KBM-7 (cell line): Measurements from ENCODE around the gene PITPNB.
A peak's percentile ranks its signal among the peaks of the same experiment; 100 is the strongest.

Experiments used
- DNase-seq: peaks from one replicate; pipeline ENCODE4 v3.0.0-alpha.2; 2015
- in situ Hi-C: fragments of 300-500 bp; cut with MboI; formaldehyde crosslinking; loops from 2 replicates; pipeline ENCODE4 v1.14.3; 2020; ENCODE audit warnings: low sequenced_read_pairs, low pct_unique_long_range_greater_than_20kb, mixed read lengths

PITPNB gene

DNA sequence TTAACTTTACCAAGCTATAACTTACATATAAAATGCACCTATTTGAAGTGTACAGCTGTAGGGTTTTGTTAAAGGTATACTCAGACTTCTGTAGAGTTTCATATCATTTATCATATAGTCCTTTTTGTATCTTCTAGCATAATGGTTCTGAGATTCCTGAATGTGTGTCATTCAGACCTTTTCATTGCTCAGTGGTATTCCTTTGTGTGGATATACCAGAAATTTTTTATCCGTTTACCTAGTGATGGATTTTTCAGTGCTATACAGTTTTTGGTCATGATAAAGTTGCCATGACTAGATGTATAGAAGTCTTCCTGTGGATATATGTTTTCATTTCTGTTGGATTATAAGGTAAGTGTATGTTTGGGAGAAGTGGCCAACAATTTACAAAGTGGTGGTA, 6.3 kb upstream of the PITPNB start:
- in situ Hi-C loops, result no loop called here
- DNase-seq, result no peak

DNA sequence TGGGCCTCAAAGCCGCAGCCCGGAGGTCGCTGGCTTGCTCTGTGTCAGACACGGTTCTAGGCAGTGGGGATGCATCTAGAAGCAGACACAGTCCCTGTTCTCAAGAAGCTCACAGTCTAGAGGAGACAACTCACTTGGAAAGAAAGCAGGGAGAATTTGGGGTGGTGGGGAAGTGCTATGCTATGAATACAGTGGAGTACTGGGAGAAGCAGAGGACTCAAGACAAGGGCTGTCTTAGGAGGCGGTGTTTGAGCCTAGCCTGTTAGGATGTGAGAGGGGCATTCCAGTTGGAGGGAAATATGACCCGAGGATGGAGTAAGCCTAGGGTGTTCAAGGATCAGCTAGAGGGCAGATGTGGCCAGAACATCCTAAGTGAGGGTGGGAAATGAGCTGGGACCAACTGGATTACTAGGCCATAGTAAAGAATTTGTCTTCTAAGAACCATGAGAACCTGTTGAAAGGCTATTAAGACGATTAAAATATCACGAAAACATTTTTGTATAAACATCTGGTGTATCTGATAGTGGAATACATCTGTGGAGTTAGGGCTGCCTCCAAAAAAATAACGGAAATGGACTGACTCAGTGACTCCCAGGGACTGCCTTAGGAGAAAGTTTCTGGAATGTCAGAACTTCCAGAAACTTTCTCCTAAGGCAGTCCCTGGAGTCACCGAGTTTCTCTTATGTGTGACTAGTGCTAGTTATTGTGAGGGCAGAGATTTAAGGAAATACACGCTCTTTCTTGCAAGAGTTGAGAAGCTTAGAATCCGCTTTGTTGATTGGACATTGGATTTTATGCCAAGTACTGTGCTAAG, 1.1 kb upstream of the PITPNB start:
- no peak for DNase-seq
- in situ Hi-C loops, result no loop called here

DNA sequence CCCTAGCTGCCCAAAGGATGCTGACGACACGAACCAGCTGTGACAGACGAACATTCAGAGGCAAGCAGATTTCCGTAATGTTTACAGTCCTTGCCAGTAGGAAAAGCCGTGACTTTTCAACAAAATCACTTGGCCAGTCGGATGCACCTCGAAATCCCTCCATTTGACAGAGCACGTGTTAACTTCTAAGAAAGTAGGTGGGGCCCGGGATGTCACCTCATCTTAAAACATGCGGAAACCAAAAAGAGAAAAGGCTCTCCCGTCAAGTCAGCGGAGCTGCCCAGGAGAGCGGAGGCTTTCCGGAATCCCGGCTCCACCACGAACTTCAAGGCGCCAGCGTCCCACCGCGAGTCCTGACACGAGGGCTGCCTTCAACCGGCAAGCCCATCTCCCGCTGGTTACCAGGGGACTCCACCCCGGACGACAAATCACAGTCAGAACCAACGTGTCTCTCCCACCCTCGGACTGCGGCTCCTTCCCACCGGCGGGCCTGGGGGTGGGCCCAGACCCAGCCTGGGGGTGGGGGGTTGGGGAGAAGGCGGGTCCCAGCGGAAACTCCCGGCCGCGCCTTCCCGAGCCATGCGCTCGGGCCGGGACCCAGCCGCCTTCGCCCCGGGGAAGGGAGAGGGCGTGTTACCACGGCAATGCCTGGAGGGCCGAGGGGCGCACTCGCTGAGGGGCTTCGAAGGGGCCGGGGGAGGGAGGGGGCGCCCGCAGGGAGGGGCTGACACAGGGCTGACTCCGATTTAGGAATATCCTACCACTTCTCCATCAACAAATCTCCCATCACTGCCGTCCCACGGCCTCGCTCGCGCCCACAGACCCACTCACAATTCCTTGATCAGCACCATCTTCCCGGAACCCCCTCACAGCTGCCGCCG, 475 bp downstream of the PITPNB start:
- peak; percentile 61 for DNase-seq
- in situ Hi-C loops, result no loop called here

DNA sequence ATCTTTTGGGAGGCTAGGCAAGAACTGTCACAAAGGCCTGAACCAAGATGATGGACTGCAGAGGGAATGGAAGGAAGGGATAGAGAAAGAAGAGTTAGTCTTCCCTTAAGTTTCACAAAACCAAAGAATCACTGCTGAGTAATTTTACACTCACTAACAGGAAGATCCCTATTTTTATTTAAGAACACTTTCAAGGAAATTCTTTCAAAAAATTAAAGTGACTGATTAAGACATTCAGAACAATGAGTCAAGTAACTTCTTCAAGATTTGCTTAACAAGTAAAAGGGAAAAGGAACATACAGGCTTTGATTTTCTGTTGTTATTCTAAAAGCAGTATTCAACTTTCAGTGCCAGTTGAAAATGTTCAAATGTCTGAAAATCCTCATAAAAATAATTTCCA, 3.1 kb downstream of the PITPNB start:
- no peak for DNase-seq

DNA sequence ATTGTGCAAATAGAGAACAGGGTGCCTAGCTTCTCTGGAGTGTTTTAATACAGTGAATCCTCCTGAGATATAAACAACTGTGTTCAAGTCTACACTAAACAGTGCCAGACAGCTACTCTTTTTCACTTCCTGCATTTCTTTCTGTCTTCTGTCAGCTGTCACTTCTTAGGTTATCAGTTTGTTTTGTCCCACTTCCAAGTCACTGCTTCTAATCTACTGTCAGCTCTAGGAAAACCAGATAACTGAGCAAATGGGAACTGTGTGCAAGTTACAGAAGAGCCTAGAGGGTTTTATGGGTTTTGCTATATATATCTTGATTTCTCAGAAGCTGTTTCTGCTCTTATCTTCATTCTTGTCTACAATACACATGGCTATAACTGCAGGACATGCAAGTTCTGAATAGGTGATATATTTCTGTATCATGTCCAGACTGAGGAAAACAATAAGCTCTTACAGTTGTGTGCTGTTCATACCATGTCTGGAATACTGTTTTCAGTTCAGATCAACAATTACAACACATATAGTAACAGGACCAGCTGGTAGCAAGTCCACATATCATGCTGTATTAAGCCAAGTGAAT, 5.8 kb downstream of the PITPNB start:
- in situ Hi-C loops, result no loop called here
- peak; percentile 45 for DNase-seq

More for the DNA sequence above, 3.1 kb downstream of the PITPNB start:
- in situ Hi-C loops, result no loop called here

DNA sequence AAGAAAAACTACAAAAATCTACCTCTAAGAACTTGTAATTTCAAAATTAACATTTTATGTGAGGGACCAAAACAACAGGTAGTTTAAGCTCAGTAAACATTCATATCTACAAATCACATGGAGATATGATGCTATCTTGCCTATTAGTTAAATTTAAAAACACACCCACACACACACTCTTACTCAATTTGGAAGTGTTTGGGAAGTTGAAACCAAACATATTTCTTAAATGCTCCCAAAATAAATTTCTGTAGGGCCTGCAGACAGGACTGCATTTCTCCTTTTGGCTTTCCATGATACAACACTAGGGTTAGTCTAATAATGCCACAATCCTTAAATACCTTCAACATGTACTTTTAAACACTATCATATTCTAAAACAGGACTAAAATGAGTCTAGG, 7.0 kb downstream of the PITPNB start:
- in situ Hi-C loops, result no loop called here
- no peak for DNase-seq

DNA sequence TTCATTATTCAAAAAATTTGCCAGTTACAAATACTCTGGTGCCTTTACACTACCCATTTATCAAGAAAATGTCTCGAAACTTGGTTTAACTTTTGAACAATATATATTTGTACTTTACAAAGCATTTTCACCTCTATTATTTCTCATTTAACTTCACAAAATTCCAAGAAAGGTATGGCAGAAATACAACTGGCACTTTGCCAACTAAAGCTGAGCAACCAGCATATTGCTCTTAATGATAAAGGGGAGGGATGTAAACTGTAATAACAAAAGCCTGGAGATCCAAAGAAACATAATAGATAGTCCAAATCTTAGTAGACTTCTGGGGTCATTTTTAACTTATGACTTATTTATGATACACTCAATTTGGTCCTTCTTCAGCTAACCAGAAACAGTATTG, 7.7 kb downstream of the PITPNB start:
- no peak for DNase-seq
- in situ Hi-C loops, result no loop called here

DNA sequence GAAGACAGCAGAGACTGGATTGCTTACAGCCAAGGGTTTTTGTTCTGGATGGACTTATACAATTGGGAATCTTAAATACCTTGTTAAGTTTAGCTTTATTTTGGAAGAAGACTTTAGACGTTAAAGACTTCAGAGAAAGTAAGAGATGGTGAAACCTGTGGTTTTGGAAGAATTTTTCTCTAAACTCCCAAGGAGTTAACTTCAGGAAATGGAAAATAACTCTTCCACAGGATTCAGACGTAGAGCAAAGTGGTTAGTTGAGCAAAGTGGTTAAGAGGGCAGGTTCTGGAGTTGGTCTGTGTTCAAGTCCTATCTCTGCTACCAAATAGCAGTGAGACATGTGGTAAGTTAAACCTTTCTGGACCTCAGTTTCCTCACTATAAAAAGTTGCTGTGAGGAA, 12.8 kb downstream of the PITPNB start:
- in situ Hi-C loops, result no loop called here

DNA sequence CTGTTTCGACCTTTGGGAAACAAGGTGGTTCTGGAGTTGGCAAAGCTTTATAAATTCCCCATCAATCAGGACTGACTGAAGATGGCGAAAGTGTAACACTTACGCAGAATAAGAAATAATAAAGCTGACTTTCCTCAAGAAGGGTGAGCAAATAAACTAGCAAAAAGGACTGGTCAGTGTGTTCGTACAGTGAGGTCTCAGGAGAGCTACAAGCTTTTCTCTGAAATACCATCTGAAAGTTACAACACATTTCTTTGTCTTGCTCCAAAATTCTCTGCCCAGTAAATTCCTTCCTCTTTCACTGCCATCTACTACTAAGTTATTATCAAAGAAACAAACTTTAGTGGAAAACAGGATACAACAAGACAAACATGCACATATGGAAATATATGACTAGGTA, 13.4 kb downstream of the PITPNB start:
- in situ Hi-C loops, result no loop called here
- no peak for DNase-seq

More for the DNA sequence above, 12.8 kb downstream of the PITPNB start:
- DNase-seq, result no peak

DNA sequence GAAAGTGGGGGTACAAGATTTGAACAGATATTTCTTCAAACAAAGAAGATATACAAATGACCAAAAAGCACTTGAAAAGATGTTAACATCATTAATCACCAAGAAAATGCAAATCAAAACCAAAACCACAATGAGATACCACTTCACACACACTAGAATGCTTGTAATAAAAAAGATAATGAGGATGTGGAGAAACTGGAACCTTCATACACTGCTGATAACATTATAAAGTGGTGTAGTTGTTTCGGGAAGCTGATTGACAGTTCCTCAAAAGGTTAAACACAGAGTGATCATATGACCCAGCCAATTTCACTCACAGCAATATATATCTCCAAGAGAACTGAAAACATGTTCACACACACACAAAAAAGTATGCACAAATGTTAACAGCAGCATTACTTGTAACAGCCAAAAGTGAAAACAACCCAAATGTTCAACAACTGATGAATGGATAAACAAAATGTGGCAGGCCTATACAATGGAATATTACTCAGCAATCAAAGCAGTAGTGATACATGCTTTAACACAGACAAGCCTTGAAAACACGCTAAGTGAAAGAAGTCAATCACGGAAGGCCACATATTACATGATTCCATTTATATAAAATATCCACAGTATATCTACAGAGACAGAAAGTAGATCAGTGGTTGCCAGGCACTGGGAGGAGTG, 15.1 kb downstream of the PITPNB start:
- DNase-seq, result peak; percentile 32
- in situ Hi-C loops, result no loop called here

DNA sequence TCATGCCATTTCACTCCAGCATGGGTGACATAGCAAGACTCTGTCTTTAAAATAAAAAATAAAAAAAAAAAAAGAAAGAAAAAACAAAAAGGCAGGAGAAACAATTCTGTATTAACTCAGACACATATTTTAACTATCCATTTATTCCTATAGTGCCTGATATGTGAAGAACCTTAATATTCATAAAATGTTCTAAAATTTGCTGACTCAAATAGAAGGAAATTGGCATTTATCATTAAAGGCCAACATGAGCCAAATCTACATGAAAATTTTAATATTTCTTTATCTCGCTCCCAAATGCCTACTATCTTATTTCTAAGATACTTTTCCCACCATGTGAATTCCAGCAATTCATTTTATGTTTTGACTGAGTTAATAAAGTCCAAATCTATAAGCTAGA, 18.9 kb downstream of the PITPNB start:
- no peak for DNase-seq
- in situ Hi-C loops, result no loop called here

DNA sequence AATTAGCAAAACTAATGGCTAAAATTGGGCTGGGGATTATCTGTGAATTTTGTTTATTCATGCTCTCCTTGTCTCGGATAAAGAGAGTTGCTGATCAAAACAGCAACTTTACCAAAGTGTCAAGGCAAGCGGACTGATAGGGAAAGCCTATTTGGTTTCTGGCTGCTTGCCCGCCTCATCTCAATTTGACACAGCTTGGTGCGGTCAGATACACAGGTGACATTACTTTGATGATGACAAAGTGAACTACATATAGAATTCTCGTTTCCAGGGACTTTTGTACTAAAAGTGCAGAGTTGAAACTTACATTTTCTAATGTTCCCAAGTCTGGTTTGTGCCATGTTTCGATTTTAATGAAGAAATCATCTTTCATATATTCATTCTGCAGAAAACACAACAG, 22.8 kb downstream of the PITPNB start:
- no peak for DNase-seq
- in situ Hi-C loops, result loop anchor here (25.0 kb wide), 1 partner anchor 691 kb away; no protein-coding TSS in a partner anchor

DNA sequence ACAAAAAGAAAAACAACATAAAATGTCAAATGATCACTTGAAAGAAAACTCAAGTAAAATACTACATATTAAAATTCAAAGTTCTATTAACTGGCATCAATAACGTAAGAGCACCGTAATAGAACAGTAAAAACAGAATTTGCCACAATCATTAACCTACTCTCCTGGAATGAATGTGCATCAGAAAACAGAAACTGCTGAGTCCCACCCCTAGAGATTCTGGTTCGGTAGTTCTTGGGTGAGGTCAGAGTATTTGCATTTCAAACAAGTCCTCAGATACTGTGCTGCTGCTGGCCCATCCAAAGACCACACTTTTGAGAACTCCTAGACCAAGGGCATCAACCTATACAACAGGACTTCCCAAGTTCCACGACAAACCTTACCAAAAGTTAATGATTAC, 23.5 kb downstream of the PITPNB start:
- in situ Hi-C loops, result loop anchor here (25.0 kb wide), 1 partner anchor 692 kb away; no protein-coding TSS in a partner anchor
- DNase-seq, result no peak

DNA sequence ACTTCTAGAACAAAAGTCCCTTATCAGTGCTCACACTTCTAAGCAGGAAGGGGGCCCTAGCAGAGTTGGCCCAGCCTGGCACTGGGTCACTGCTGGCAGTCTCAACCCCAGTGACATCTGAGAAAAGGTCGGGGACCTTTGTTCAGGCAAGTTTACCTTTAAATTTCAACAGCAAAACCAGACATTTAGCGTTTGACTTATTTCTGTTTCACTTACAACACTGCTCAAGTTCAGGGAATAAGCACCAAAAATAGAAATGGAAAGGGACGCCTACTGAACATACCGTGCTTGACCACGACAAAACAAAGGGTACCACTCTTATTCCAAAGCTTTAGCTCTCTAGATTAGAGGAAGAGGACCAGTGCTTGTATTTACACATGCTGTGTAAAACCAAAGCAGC, 26.2 kb downstream of the PITPNB start:
- in situ Hi-C loops, result loop anchor here (25.0 kb wide), 1 partner anchor 694 kb away; no protein-coding TSS in a partner anchor
- DNase-seq, result no peak

DNA sequence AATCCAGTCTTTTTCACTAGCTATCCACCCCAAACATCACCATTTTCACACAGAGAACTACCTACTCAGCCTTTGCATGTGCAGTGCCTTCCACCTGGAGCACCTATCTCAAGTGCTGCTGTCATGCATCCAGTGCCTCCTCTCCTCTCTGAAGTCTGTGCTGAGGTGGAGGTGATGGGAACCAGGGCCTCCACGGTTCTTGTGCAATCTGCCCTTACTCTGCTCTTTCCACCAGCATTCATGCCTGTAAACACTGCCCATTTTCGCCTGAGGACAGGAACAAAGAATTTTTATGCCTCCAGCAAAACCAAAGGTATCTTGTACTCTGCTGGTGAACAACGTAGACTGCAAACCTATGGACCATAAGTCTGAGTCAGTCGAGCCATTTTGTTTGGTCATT, 27.0 kb downstream of the PITPNB start:
- in situ Hi-C loops, result loop anchor here (25.0 kb wide), 1 partner anchor 695 kb away; no protein-coding TSS in a partner anchor
- DNase-seq, result no peak

DNA sequence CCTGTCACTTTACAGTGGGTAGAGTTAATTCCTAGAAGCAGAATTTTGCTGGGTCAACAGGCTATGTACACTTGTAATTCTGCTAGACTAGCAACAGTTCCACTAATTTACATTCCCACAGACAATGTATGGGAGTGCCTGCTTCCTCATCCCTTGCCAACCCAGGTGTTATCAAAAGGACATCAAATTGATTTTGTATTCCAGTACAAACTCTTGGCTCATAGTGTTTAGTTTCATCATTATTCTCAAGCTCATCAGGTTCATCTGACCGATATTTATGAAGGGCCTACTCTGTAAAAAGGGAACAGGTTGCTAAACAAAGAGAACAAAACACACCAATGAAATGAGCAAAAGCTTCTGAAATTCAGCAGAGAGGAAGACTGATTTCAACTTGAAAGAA, 30.7 kb downstream of the PITPNB start:
- in situ Hi-C loops, result loop anchor here (25.0 kb wide), 1 partner anchor 699 kb away; no protein-coding TSS in a partner anchor

DNA sequence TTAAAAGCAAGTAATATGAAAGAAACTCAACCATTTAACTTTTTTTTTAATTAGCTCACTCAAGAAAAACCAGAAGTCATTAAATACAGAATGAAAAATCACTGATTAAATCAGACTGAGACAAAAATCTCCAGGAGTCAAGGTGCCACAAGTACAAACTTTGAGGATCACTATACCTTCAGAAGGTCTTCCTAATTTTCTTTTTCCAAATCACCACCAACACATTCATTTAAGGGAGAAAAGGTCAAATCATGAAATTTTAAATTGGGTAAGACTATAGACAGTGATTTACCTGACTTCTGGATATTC, 32.3 kb downstream of the PITPNB start:
- in situ Hi-C loops, result loop anchor here (25.0 kb wide), 1 partner anchor 701 kb away; no protein-coding TSS in a partner anchor
- DNase-seq, result peak; percentile 7

More for the DNA sequence above, 30.7 kb downstream of the PITPNB start:
- no peak for DNase-seq

DNA sequence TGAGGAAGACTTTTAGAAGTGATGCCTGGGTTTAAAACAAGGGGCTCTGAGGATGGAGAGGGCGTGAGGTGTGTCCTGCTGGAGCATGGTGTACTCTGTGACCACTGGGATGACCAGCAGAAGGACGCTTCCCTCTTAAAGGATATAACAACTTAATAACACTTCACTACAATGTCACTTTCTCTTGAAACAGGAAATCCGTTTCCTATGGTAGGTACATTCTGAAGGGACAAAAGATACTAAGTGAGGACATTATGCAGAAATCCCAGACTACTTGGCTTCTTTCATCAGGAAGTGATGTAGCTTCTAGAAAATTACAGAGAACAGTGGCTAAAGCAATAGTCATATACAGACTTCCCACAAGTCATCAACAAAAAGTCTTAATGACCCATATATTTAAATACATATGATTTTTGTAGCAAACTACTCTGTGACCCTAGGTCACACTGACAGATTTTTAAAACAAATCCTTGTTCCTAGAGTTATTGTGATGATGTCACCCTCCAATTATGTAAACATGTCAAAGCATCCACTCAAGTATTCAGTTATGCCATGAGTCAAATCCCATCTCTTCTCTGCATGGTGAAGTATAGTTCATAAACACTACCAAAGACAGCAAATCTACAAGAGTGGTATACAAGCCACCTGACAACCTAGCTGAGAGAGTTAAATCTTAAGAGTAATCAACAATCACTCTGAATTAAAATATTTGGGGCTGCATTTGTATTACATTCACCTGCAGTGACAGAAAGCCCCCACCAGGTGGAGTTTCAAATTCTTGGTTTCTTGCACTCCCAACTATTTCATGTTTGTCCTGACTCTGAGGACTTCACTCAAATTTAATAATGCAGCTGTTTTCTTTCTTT, 32.8 kb downstream of the PITPNB start:
- in situ Hi-C loops, result loop anchor here (25.0 kb wide), 1 partner anchor 701 kb away; no protein-coding TSS in a partner anchor
- DNase-seq, result peak; percentile 52
